CD4-positive, alpha-beta T cell treated with Interleukin-15 for 4 hours (primary cell): ENCODE results near the gene VAMP1.
"Not testable (repeated sequence)": the region's sequence is repeated elsewhere in the genome, so short reads cannot be mapped to it uniquely, and the experiment has no call there.

Experiments used
- DNase-seq: peaks from one replicate; pipeline ENCODE4 v3.0.0-alpha.2; 2020; ENCODE audit warnings: low spot score

Gene VAMP1

GRCh38 chr12:6469609-6470374 lies 685 bp downstream of the VAMP1 start:
- DNase-seq: no peak

GRCh38 chr12:6469092-6469491 lies 1.4 kb downstream of the VAMP1 start:
- DNase-seq: no peak

GRCh38 chr12:6468283-6468575 lies 2.2 kb downstream of the VAMP1 start:
- DNase-seq: no peak

DNA sequence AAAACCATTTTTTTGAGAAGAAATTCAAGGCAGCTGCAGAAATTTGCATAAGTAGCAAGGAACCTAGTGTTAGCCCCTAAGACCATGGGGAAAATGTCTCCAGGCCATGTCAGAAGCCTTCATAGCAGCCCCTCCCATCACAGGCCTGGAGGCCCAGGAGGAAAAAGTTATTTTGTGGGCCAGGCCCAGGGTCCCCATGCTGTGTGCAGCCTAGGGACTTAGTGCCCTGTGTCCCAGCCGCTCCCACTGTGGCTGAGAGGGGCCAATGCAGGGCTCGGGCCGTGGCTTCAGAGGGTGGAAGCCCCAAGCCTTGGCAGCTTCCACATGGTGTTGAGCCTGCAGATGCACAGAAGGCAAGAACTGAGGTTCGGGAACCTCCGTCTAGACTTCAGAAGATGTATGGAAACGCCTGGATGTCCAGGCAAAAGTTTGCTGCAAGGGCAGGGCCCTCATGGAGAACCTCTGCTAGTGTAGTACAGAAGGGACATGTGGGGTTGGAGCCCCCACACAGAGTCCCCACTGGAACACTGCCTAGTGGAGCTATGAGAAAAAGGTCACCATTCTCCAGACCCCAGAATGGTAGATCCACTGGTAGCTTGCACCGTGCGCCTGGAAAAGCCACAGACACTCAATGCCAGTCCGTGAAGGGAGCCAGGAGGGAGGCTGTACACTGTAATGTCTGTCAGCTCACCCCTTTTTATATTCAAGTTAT lies 2.8 kb downstream of the VAMP1 start:
- not testable (repeated sequence) for DNase-seq

- not testable (repeated sequence) for DNase-seq
Observed at GRCh38 chr12:6466751-6467150, 3.7 kb downstream of the VAMP1 start.

- no peak for DNase-seq
Observed at GRCh38 chr12:6466184-6466573, 4.3 kb downstream of the VAMP1 start.

DNA sequence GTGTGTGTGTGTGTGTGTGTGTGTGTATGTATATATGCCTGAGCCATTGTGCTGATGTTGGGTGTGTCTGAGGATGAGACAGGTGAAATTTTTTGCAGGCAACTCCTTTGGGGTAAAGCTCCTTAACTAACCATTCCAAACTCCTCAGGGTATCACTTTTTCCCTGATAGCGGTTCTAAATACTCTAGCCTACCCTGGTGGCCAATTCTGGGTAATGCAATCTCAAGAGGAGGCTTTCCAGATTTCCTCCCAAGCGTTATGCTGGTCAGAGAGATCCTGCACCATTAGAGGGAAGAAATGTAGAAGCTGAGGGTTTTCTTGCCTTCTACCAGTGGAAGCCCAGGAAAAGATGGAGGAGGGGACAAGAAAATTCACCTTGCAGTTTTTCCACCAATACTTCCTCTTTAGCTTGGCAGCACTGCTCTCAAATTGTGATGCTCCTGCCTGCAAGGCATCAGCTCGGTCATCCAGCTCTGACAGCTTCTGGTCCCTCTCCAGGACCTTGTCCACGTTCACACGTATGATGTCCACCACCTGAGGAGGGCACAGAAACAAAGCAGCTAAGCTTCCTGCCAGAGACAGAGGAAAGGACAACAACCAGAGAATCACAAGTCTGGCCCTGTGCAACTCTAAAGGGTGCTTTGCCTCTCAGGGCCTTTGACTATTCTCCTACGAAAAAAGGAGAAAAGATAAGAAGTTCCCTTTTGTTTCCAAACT lies 4.9 kb downstream of the VAMP1 start:
- DNase-seq: peak; percentile 68

DNA sequence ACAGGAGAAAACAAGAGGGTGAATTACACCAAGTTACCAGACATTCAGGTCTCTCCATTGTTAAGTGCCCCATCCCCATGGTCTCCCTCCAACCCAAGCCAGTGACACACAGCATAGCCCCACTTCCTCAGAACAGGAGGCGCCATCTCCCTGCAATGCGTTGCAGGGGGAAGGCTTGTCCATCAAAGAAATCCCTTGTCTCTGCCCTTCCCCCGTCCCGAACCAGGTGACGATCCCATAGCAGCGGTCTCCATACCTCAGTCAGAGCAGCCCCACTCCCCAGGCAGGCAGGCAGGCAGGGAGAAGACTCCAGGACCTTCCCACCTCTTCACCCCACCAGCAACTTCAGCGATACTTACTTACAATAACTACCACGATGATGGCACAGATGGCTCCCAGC lies 5.9 kb downstream of the VAMP1 start:
- no peak for DNase-seq

GRCh38 chr12:6463858-6464257 lies 6.6 kb downstream of the VAMP1 start:
- DNase-seq: no peak

- DNase-seq: no peak
Observed at GRCh38 chr12:6463216-6463615, 7.3 kb downstream of the VAMP1 start.

DNA sequence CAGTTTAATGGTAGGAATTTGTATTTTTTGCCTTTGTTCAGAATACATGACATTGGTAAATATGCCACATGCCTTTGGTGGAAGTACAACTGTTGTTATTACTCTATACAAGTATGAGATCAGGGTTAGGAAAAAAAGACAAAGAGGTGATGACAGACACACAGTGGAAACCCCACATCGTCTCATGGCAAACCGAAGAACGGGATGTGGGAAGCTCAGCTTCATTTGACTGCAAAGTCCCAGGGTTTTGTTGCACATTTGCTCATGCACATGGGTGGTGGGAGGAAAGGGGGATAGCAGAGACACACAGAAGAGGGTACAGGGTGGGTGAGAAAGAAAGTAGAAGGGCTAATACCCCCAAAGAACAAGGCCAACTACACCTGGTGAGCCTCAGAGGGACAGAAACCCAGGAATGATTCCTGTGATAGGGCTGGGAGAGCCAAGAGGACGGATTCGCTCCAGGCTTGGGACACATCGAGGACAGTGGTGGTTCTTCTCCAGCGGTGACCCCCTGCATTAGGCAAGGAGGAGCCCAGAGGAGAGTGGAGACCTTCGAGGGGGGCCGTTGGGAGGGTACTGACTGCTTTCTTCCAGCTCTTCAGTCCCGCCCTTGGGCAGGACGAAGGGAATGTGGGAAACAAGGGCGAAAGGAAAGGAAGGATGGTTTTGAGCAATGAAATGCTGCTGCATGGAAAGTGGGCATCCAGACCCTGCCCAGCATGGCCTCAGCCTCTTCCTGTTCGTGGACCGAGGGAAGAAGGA lies 8.1 kb downstream of the VAMP1 start:
- no peak for DNase-seq

GRCh38 chr12:6461401-6462233 lies 8.9 kb downstream of the VAMP1 start:
- DNase-seq: peak; percentile 78

GRCh38 chr12:6460751-6461371 lies 9.6 kb downstream of the VAMP1 start:
- peak; percentile 51 for DNase-seq

- DNase-seq: no peak
Observed at GRCh38 chr12:6459004-6459337, 11.5 kb downstream of the VAMP1 start.

DNA sequence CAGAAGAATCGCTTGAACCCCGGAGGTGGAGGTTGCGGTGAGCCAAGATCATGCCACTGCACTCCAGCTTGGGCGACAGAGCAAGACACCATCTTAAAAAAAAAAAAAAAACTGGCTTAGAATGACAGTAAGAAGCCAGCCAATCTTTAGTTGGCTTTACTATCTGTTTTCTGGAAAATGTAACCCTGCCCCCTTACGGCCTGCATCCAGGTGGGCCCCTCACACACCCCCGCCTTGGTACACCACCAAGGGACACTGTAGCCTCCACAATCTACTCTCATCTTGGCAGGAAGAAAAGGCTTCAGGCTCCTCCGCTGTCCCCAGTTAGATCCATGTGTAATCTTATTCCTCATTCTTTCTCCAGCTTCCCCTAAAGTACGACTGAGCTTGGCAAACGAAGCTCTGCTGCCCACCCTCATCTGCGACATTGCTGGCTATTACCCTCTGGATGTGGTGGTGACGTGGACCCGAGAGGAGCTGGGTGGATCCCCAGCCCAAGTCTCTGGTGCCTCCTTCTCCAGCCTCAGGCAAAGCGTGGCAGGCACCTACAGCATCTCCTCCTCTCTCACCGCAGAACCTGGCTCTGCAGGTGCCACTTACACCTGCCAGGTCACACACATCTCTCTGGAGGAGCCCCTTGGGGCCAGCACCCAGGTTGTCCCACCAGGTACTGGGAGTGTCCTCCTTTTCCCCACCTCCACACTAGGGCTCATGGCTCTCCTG lies 12.0 kb downstream of the VAMP1 start:
- DNase-seq: no peak

- DNase-seq: no peak
Observed at GRCh38 chr12:6457220-6457945, 13.1 kb downstream of the VAMP1 start.

DNA sequence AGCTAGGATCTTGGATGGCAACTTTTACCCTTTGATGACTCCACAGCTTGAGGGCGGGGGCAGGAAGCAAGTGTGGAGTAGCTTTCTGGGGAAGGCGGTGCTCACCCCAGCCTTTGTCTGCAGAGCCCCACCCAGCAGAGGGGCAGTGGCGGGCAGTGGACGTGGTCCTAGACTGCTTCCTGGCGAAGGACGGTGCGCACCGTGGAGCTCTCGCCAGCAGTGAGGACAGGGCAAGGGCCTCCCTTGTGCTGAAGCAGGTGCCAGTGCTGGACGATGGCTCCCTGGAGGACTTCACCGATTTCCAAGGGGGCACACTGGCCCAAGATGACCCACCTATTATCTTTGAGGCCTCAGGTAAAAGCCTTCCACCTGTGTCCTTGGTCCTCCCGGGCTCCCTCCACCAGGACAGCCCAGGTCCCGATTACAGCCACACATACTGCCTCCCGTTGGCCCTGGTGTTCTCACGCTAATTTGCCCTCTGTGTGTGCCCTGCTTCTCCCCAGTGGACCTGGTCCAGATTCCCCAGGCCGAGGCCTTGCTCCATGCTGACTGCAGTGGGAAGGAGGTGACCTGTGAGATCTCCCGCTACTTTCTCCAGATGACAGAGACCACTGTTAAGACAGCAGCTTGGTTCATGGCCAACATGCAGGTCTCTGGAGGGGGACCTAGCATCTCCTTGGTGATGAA lies 17.4 kb downstream of the VAMP1 start:
- peak; percentile 44 for DNase-seq

- DNase-seq: no peak
Observed at GRCh38 chr12:6452245-6452943, 18.1 kb downstream of the VAMP1 start.
